ENCODE measurements around the gene RNF150. TPM values are rescaled to one million over a fixed set of nuclear protein-coding genes. Genes with fewer than 3 reads are reported as not detected.

RNF150 gene
- total RNA-seq, 1 experiment from 2014 or later = 1.3 TPM

DNA sequence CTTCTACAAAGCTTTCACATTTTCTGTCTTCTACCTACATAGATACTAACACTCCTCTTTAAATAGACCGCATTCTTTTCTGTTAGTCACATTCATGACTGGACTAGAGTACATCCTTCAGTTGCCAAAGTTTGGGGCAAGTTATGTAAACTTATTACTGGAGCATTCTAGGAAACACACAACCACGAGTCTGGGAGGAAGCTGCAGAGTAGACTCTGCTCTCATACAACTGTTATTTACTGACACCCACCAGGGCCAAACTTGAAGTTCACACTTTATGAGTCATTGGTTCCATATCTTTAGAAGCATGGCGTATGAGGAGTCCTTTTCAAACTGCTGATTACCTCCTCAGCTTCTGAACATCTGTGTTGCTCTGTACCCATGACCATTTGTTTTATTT lies 87.0 kb downstream of the RNF150 start:
- Histone ChIP-seq H3K4me1 (ENCODE audit: control insufficient read depth, insufficient read depth, low read length) (no peaks in the 10 kb centered on the region), H3K27ac (ENCODE audit: low read length) (no peak overlapping the region)
- TF ChIP-seq, protein P1, sequence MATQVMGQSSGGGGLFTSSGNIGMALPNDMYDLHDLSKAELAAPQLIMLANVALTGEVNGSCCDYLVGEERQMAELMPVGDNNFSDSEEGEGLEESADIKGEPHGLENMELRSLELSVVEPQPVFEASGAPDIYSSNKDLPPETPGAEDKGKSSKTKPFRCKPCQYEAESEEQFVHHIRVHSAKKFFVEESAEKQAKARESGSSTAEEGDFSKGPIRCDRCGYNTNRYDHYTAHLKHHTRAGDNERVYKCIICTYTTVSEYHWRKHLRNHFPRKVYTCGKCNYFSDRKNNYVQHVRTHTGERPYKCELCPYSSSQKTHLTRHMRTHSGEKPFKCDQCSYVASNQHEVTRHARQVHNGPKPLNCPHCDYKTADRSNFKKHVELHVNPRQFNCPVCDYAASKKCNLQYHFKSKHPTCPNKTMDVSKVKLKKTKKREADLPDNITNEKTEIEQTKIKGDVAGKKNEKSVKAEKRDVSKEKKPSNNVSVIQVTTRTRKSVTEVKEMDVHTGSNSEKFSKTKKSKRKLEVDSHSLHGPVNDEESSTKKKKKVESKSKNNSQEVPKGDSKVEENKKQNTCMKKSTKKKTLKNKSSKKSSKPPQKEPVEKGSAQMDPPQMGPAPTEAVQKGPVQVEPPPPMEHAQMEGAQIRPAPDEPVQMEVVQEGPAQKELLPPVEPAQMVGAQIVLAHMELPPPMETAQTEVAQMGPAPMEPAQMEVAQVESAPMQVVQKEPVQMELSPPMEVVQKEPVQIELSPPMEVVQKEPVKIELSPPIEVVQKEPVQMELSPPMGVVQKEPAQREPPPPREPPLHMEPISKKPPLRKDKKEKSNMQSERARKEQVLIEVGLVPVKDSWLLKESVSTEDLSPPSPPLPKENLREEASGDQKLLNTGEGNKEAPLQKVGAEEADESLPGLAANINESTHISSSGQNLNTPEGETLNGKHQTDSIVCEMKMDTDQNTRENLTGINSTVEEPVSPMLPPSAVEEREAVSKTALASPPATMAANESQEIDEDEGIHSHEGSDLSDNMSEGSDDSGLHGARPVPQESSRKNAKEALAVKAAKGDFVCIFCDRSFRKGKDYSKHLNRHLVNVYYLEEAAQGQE (IDR thresholded peaks at IDR 0.05; ENCODE audit: insufficient read depth in 1 of 2, low read depth in 2 of 2, low read length in 1 of 2) = no peak

DNA sequence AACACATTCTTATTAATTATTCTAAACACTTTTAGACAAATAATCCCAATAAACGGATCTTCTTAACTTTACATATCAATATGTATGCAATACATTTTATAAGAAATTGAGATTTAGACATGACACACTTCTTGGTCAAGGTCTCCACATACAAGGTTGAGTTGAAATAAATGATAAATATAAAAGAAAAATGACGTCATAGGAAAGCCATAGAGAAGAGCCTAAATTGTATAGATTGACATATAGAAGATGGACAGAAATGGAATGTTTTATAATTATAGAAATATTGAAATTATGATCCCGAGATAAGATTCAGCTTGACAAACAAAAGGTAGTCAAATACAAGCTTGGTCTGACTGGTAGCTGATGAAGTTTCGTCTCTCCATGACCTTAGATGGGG lies 87.4 kb downstream of the RNF150 start:
- Histone ChIP-seq H3K27ac (ENCODE audit: low read length) (no peak overlapping the region), H3K4me3 (ENCODE audit: low read depth in 2 of 2, low read length in 2 of 2) (no peak overlapping the region), H3K27me3 (ENCODE audit: control insufficient read depth, insufficient read depth, low read length) (no peaks in the 10 kb centered on the region), H3K9me3 (ENCODE audit: control insufficient read depth, insufficient read depth, low read depth, low read length) (no peaks in the 10 kb centered on the region), H3K36me3 (ENCODE audit: control insufficient read depth, insufficient read depth, low read length) (no peaks in the 10 kb centered on the region), H3K4me1 (ENCODE audit: control insufficient read depth, insufficient read depth, low read length) (no peaks in the 10 kb centered on the region)
- no TSS peak for BruUV-seq (replicated peaks)
- TF ChIP-seq, protein P1 (IDR thresholded peaks at IDR 0.05; ENCODE audit: insufficient read depth in 1 of 2, low read depth in 2 of 2, low read length in 1 of 2) = no peak
- TF ChIP-seq SIN3A (IDR thresholded peaks at IDR 0.05; ENCODE audit: borderline replicate concordance, insufficient read depth, low read depth, low read length) = no peak
- TF ChIP-seq TCF7L2 (IDR thresholded peaks at IDR 0.05; ENCODE audit: low read depth, low read length) = no peak
- TF ChIP-seq, protein P2, sequence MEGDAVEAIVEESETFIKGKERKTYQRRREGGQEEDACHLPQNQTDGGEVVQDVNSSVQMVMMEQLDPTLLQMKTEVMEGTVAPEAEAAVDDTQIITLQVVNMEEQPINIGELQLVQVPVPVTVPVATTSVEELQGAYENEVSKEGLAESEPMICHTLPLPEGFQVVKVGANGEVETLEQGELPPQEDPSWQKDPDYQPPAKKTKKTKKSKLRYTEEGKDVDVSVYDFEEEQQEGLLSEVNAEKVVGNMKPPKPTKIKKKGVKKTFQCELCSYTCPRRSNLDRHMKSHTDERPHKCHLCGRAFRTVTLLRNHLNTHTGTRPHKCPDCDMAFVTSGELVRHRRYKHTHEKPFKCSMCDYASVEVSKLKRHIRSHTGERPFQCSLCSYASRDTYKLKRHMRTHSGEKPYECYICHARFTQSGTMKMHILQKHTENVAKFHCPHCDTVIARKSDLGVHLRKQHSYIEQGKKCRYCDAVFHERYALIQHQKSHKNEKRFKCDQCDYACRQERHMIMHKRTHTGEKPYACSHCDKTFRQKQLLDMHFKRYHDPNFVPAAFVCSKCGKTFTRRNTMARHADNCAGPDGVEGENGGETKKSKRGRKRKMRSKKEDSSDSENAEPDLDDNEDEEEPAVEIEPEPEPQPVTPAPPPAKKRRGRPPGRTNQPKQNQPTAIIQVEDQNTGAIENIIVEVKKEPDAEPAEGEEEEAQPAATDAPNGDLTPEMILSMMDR (IDR thresholded peaks at IDR 0.05) = no peak
- no peak for TF ChIP-seq POLR2AphosphoS5 (IDR thresholded peaks at IDR 0.05; ENCODE audit: low read depth, low read length)
- ATAC-seq (no peak), DNase-seq (ENCODE audit: low read depth, low spot score) (no peak)
- POLR2A ChIA-PET = no interaction called here
- in situ Hi-C loops (cut with HindIII; ENCODE audit: low pct_unique_long_range_greater_than_20kb, low sequenced_read_pairs) (no loop called here), intact Hi-C loops (cut with micrococcal nuclease; ENCODE audit: unreplicated experiment) (no loop called here)
- CTCF ChIA-PET = no interaction called here

More for the DNA sequence above, 87.0 kb downstream of the RNF150 start:
- ATAC-seq (no peak), DNase-seq (ENCODE audit: low read depth, low spot score) (no peak)
- intact Hi-C loops (cut with micrococcal nuclease; ENCODE audit: unreplicated experiment) (no loop called here), in situ Hi-C loops (cut with HindIII; ENCODE audit: low pct_unique_long_range_greater_than_20kb, low sequenced_read_pairs) (no loop called here)
- CTCF ChIA-PET = no interaction called here
- POLR2A ChIA-PET = no interaction called here
- no peaks in the 10 kb centered on the region for H3K36me3 ChIP-seq (ENCODE audit: control insufficient read depth, insufficient read depth, low read length)
- BruUV-seq (replicated peaks) = no TSS peak
- H3K4me3 ChIP-seq (ENCODE audit: low read depth in 2 of 2, low read length in 2 of 2) = no peak overlapping the region
- H3K27me3 ChIP-seq (ENCODE audit: control insufficient read depth, insufficient read depth, low read length) = no peaks in the 10 kb centered on the region
- no peaks in the 10 kb centered on the region for H3K9me3 ChIP-seq (ENCODE audit: control insufficient read depth, insufficient read depth, low read depth, low read length)
